A673 (cell line): ENCODE results near the gene ZNF77. TPM values are rescaled to one million over a fixed set of nuclear protein-coding genes. Genes with fewer than 3 reads are reported as not detected.

Experiments
- BruUV-seq: library from RNA; stranded (reverse); fragments of 400-500 nt; replicated peaks from 2 replicates; lab custom pipeline; 2021; lab: Mats Ljungman, UMichigan
- CTCF ChIA-PET: fragments of 300-600 bp; sonication (Branson Sonifier 250); formaldehyde crosslinking; loops from one replicate; lab custom pipeline; 2022; ENCODE audit warnings: antibody characterized with exemption; lab: Charles Lee
- POLR2A ChIA-PET: fragments of 300-600 bp; sonication (Branson Sonifier 250); formaldehyde crosslinking; loops from one replicate; lab custom pipeline; 2022; ENCODE audit warnings: antibody characterized with exemption; ENCODE audit not compliant: low non-redundant PET; lab: Charles Lee
- DNase-seq: peaks from one replicate; pipeline ENCODE4 v3.0.0-alpha.2; 2015; ENCODE audit warnings: low spot score
- H3K27ac ChIP-seq: fragments of 200-600 bp; sonication (generic); 2 replicates; pipeline ENCODE4 v1.5.1; 2016; ENCODE audit warnings: mixed run types, low read depth, mild to moderate bottlenecking, mixed read lengths, antibody characterized with exemption, low read length; ENCODE audit not compliant: poor library complexity, severe bottlenecking
- H3K27me3 ChIP-seq: fragments of 200-600 bp; sonication (generic); replicated peaks from 2 replicates; pipeline ENCODE4 v1.6.1; 2017; ENCODE audit warnings: mixed run types, low read depth, mild to moderate bottlenecking, mixed read lengths, antibody characterized with exemption, low read length; ENCODE audit not compliant: insufficient read depth, poor library complexity
- H3K36me3 ChIP-seq: fragments of 200-600 bp; sonication (generic); 2 replicates; pipeline ENCODE4 v1.6.1; 2016; ENCODE audit warnings: mixed run types, mild to moderate bottlenecking, mixed read lengths, antibody characterized with exemption, low read length; ENCODE audit not compliant: insufficient read depth, poor library complexity, severe bottlenecking
- H3K4me1 ChIP-seq: fragments of 200-600 bp; sonication (generic); 2 replicates; pipeline ENCODE4 v1.6.1; 2017; ENCODE audit warnings: mixed run types, mild to moderate bottlenecking, mixed read lengths, antibody characterized with exemption, low read length; ENCODE audit not compliant: insufficient read depth, poor library complexity, severe bottlenecking
- H3K4me3 ChIP-seq: fragments of 200-600 bp; sonication (generic); 2 replicates; pipeline ENCODE4 v1.5.1; 2016; ENCODE audit warnings: low read depth, mixed run types, mild to moderate bottlenecking, mixed read lengths, low read length; ENCODE audit not compliant: poor library complexity, severe bottlenecking
- H3K9me3 ChIP-seq: fragments of 200-600 bp; sonication (generic); 2 replicates; pipeline ENCODE4 v1.6.1; 2016; ENCODE audit warnings: mixed run types, low read depth, mild to moderate bottlenecking, mixed read lengths, antibody characterized with exemption, low read length; ENCODE audit not compliant: poor library complexity, severe bottlenecking
- CTCF ChIP-seq: fragments of 300-800, 200-600 bp; sonication (generic); conservative IDR thresholded peaks from 2 replicates; pipeline ENCODE4 v1.5.1; 2017; ENCODE audit warnings: low read depth, mild to moderate bottlenecking, antibody characterized with exemption, low read length, moderate library complexity, mixed read lengths
- EZH2 ChIP-seq: fragments of 200-600 bp; sonication (generic); IDR thresholded peaks from 2 replicates; pipeline ENCODE4 v1.6.1; 2017; ENCODE audit warnings: borderline replicate concordance, low read depth, mild to moderate bottlenecking, mixed read lengths, antibody characterized with exemption, low read length; ENCODE audit not compliant: poor library complexity, severe bottlenecking
- intact Hi-C: fragments of 100-400 bp; cut with micrococcal nuclease; formaldehyde crosslinking; loops from one replicate; pipeline ENCODE4 v1.10.0; 2022; ENCODE audit not compliant: unreplicated experiment
- total RNA-seq: library from RNA; stranded (reverse); gene quantifications from 2 replicates; pipeline ENCODE4 v1.2.3, GENCODE V29; 2021

The ZNF77 gene
- total RNA-seq, 1 experiment from 2014 or later, result 6.4 TPM

- DNase-seq, result no peak
- Histone ChIP-seq H3K4me1 (no peaks in the 10 kb centered on the region), H3K27ac (no peak overlapping the region), H3K27me3 (no peaks in the 10 kb centered on the region), H3K9me3 (peaks cover 31% of the 10 kb centered on the region), H3K36me3 (peaks cover 42% of the 10 kb centered on the region), H3K4me3 (no peak overlapping the region)
- ChIA-PET POLR2A (no interaction called here), CTCF (interaction anchor here (0.7 kb wide), 1 partner anchor 144 kb away, joined by 3 read pairs; no protein-coding TSS in a partner anchor)
- no peak for TF ChIP-seq CTCF
- TF ChIP-seq EZH2, result no peak
- intact Hi-C loops, result no loop called here
- no TSS peak for BruUV-seq
Observed at GRCh38 chr19:2933490-2933910, 11.3 kb downstream of the ZNF77 start.

GRCh38 chr19:2927032-2927430, 17.7 kb downstream of the ZNF77 start:
- TF ChIP-seq CTCF, result no peak
- TF ChIP-seq EZH2, result no peak
- BruUV-seq, result no TSS peak
- no peak overlapping the region for H3K4me3 ChIP-seq
- H3K27ac ChIP-seq, result no peak overlapping the region
- no peaks in the 10 kb centered on the region for H3K4me1 ChIP-seq
- POLR2A ChIA-PET, result no interaction called here
- H3K27me3 ChIP-seq, result no peaks in the 10 kb centered on the region
- CTCF ChIA-PET, result no interaction called here
- no peaks in the 10 kb centered on the region for H3K36me3 ChIP-seq
- intact Hi-C loops, result no loop called here
- no peak for DNase-seq
- H3K9me3 ChIP-seq, result peaks cover 5% of the 10 kb centered on the region

GRCh38 chr19:2926341-2927031, 18.3 kb downstream of the ZNF77 start:
- no TSS peak for BruUV-seq
- Histone ChIP-seq H3K4me3 (no peak overlapping the region), H3K4me1 (no peaks in the 10 kb centered on the region), H3K9me3 (peaks cover 5% of the 10 kb centered on the region), H3K27me3 (no peaks in the 10 kb centered on the region), H3K36me3 (no peaks in the 10 kb centered on the region), H3K27ac (no peak overlapping the region)
- TF ChIP-seq CTCF (no peak), EZH2 (no peak)
- intact Hi-C loops, result no loop called here
- CTCF ChIA-PET, result no interaction called here
- POLR2A ChIA-PET, result no interaction called here
- no peak for DNase-seq
